ENCODE data around the gene TOR1A. TPM values are rescaled to one million over a fixed set of nuclear protein-coding genes. Genes with fewer than 3 reads are reported as not detected.

Gene TOR1A
- total RNA-seq, 1 donor, result 51.4 TPM

- no peak for DNase-seq (ENCODE audit: low read depth)
- TF ChIP-seq CTCF (IDR thresholded peaks at IDR 0.05; ENCODE audit: insufficient read depth, low read depth, low read length), result no peak
- no peak overlapping the region for H3K4me3 ChIP-seq (ENCODE audit: low read depth, low read length)
Observed at GRCh38 chr9:129867136-129868022, 43.4 kb upstream of the TOR1A start.

- no peak for TF ChIP-seq CTCF (IDR thresholded peaks at IDR 0.05; ENCODE audit: insufficient read depth, low read depth, low read length)
- no peak overlapping the region for H3K4me3 ChIP-seq (ENCODE audit: low read depth, low read length)
- no peak for DNase-seq (ENCODE audit: low read depth)
Observed at GRCh38 chr9:129866394-129867135, 42.6 kb upstream of the TOR1A start.

- H3K4me3 ChIP-seq (ENCODE audit: low read depth, low read length), result no peak overlapping the region
- TF ChIP-seq CTCF (IDR thresholded peaks at IDR 0.05; ENCODE audit: insufficient read depth, low read depth, low read length), result no peak
- no peak for DNase-seq (ENCODE audit: low read depth)
Observed at GRCh38 chr9:129865668-129866320, 41.9 kb upstream of the TOR1A start.

GRCh38 chr9:129864991-129865647 lies 41.2 kb upstream of the TOR1A start:
- no peak overlapping the region for H3K4me3 ChIP-seq (ENCODE audit: low read depth, low read length)
- DNase-seq (ENCODE audit: low read depth), result no peak
- TF ChIP-seq CTCF (IDR thresholded peaks at IDR 0.05; ENCODE audit: insufficient read depth, low read depth, low read length), result no peak

- TF ChIP-seq CTCF (IDR thresholded peaks at IDR 0.05; ENCODE audit: insufficient read depth, low read depth, low read length), result no peak
- peak; percentile 85 for DNase-seq (ENCODE audit: low read depth)
- no peak overlapping the region for H3K4me3 ChIP-seq (ENCODE audit: low read depth, low read length)
Observed at GRCh38 chr9:129863059-129863690, 39.2 kb upstream of the TOR1A start.

- no peak for TF ChIP-seq CTCF (IDR thresholded peaks at IDR 0.05; ENCODE audit: insufficient read depth, low read depth, low read length)
- H3K4me3 ChIP-seq (ENCODE audit: low read depth, low read length), result no peak overlapping the region
- DNase-seq (ENCODE audit: low read depth), result no peak
Observed at GRCh38 chr9:129861447-129861827, 37.5 kb upstream of the TOR1A start.
